ENCODE results near the gene CRB1.

CRB1 gene

GRCh38 chr1:197302775-197303174 is 34.7 kb downstream of the CRB1 start:
- POLR2A ChIA-PET = no interaction called here
- H3K4me1 ChIP-seq (ENCODE audit: control insufficient read depth, insufficient read depth, low read length) = no peaks in the 10 kb centered on the region
- CTCF ChIA-PET = no interaction called here
- no peak overlapping the region for H3K4me3 ChIP-seq (ENCODE audit: low read depth, low read length)
- H3K36me3 ChIP-seq (ENCODE audit: control insufficient read depth in 2 of 2, insufficient read depth in 1 of 2, low read length in 2 of 2) = no peaks in the 10 kb centered on the region
- H3K9me3 ChIP-seq (ENCODE audit: control insufficient read depth, insufficient read depth, low read depth, low read length) = no peaks in the 10 kb centered on the region
- H3K27ac ChIP-seq (ENCODE audit: extremely low read depth, low read depth, low read length) = no peak overlapping the region
- no peak for TF ChIP-seq ZNF423 (tag by site-specific recombination; IDR thresholded peaks at IDR 0.05)

DNA sequence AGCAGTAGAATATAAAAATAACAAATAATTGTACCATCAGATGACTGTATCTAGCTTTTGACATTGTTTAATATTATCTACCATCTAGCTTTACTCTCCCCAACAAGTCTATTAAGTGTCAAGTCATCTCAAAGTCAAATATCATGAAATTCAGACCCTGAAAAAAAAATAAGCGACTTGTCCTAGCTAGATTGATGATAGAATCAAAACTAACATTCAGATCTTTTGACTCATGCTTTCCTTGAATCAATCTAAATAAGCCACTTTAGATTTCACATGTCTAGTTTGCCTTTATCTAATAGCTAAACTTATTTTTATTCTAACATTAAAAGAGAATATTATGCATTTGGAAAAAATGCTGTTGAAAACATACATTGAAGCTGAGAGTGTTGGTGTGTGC is 35.4 kb downstream of the CRB1 start:
- Histone ChIP-seq H3K27ac (ENCODE audit: extremely low read depth, low read depth, low read length) (no peak overlapping the region), H3K36me3 (ENCODE audit: control insufficient read depth in 2 of 2, insufficient read depth in 1 of 2, low read length in 2 of 2) (no peaks in the 10 kb centered on the region), H3K9me3 (ENCODE audit: control insufficient read depth, insufficient read depth, low read depth, low read length) (no peaks in the 10 kb centered on the region), H3K4me1 (ENCODE audit: control insufficient read depth, insufficient read depth, low read length) (no peaks in the 10 kb centered on the region), H3K4me3 (ENCODE audit: low read depth, low read length) (no peak overlapping the region)
- POLR2A ChIA-PET = no interaction called here
- TF ChIP-seq KLF7 (tag by site-specific recombination; IDR thresholded peaks at IDR 0.05; ENCODE audit: borderline replicate concordance) (no peak), GLI4 (tag by site-specific recombination; IDR thresholded peaks at IDR 0.05) (no peak), ZNF175 (tag by site-specific recombination; IDR thresholded peaks at IDR 0.05) (no peak), ZFP41 (tag by site-specific recombination; IDR thresholded peaks at IDR 0.05; ENCODE audit: borderline replicate concordance) (no peak), ZNF747 (tag by site-specific recombination; IDR thresholded peaks at IDR 0.05) (no peak), ZNF560 (tag by site-specific recombination; IDR thresholded peaks at IDR 0.05; ENCODE audit: borderline replicate concordance) (no peak), ZNF670 (tag by site-specific recombination; IDR thresholded peaks at IDR 0.05; ENCODE audit: low read depth) (no peak), ZNF623 (tag by site-specific recombination; IDR thresholded peaks at IDR 0.05) (no peak), ZSCAN16 (tag by site-specific recombination; IDR thresholded peaks at IDR 0.05) (no peak), MEIS1 (CRISPR knock-in tag; IDR thresholded peaks at IDR 0.05; ENCODE audit: borderline replicate concordance) (no peak), ZNF350 (tag by site-specific recombination; IDR thresholded peaks at IDR 0.05) (no peak), ZNF548 (tag by site-specific recombination; IDR thresholded peaks at IDR 0.05) (no peak)
- TF ChIP-seq, protein P1, sequence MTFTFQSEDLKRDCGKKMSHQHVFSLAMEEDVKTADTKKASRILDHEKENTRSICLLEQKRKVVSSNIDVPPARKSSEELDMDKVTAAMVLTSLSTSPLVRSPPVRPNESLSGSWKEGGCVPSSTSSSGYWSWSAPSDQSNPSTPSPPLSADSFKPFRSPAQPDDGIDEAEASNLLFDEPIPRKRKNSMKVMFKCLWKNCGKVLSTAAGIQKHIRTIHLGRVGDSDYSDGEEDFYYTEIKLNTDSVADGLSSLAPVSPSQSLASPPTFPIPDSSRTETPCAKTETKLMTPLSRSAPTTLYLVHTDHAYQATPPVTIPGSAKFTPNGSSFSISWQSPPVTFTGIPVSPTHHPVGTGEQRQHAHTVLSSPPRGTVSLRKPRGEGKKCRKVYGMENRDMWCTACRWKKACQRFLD (tag by site-specific recombination; IDR thresholded peaks at IDR 0.05) = no peak
- TF ChIP-seq, protein P2, sequence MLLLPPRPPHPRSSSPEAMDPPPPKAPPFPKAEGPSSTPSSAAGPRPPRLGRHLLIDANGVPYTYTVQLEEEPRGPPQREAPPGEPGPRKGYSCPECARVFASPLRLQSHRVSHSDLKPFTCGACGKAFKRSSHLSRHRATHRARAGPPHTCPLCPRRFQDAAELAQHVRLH (tag by site-specific recombination; IDR thresholded peaks at IDR 0.05) = no peak
- CTCF ChIA-PET = interaction anchor here (0.7 kb wide), 1 partner anchor 238 kb away, joined by 3 read pairs; no protein-coding TSS in a partner anchor

DNA sequence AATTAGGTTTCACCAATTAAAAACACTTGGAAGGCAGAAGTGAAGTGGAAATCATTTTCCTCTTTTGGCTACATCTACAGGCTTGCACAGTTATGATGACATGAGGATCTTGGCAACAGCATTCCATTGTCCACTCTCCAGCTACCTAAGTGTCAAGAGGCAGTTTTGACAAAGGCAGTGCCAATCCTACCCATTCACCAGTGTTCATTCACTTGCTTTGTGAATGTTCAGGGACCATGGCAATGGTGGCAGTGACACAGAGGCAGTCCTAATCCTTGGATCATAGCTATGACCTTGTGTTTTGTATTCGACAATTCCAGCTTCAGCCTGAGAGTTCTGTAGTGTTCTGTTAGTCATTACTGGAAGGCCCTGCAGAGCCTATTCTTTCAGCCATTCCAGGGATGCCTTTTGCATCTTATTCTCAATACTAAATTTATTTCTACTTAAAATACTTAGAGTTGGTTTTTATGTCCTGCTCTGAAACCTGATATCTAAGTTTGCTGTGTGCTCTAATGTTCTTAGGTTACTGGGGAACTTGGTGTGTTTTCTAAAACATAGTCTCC is 36.7 kb downstream of the CRB1 start:
- Histone ChIP-seq H3K4me1 (ENCODE audit: control insufficient read depth, insufficient read depth, low read length) (no peaks in the 10 kb centered on the region), H3K4me3 (ENCODE audit: low read depth, low read length) (no peak overlapping the region), H3K36me3 (ENCODE audit: control insufficient read depth in 2 of 2, insufficient read depth in 1 of 2, low read length in 2 of 2) (no peaks in the 10 kb centered on the region), H3K27ac (ENCODE audit: extremely low read depth, low read depth, low read length) (no peak overlapping the region), H3K9me3 (ENCODE audit: control insufficient read depth, insufficient read depth, low read depth, low read length) (no peaks in the 10 kb centered on the region)
- no peak for TF ChIP-seq TRIM28 (IDR thresholded peaks at IDR 0.05; ENCODE audit: borderline replicate concordance, low read length)
- TF ChIP-seq MEIS1 (CRISPR knock-in tag; IDR thresholded peaks at IDR 0.05; ENCODE audit: borderline replicate concordance) = no peak
- TF ChIP-seq ZSCAN16 (tag by site-specific recombination; IDR thresholded peaks at IDR 0.05) = no peak
- ChIA-PET POLR2A (no interaction called here), CTCF (no interaction called here)

DNA sequence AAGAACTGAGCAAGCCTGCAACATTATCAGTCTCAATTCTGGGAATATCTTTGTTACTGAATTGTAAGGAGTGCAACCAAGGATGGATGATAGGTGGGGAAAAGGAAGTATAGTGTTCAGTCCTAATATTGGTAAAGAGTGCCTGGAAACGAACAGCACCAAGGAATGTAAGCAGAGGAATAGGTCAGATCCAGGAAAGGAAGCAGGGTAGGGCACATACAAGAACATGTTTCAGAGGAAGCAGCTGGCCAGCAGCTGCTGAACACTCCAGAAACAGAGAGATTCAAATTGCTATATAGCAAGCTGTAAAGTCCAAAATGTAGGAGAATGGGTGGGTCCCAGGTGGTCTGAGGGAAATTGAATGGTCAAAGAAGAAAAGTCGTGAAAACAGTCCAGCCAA is 37.9 kb downstream of the CRB1 start:
- CTCF ChIA-PET = interaction anchor here (0.6 kb wide), 1 partner anchor 23 kb away, joined by 3 read pairs; no protein-coding TSS in a partner anchor
- Histone ChIP-seq H3K27ac (ENCODE audit: extremely low read depth, low read depth, low read length) (no peak overlapping the region), H3K36me3 (ENCODE audit: control insufficient read depth in 2 of 2, insufficient read depth in 1 of 2, low read length in 2 of 2) (no peaks in the 10 kb centered on the region)
- TF ChIP-seq ZSCAN30 (tag by site-specific recombination; IDR thresholded peaks at IDR 0.05) (no peak), ZNF501 (tag by site-specific recombination; IDR thresholded peaks at IDR 0.05) (no peak), ZNF239 (tag by site-specific recombination; IDR thresholded peaks at IDR 0.05) (no peak), ZNF16 (tag by site-specific recombination; IDR thresholded peaks at IDR 0.05; ENCODE audit: low read depth) (no peak), ZNF514 (tag by site-specific recombination; IDR thresholded peaks at IDR 0.05) (no peak), KLF7 (tag by site-specific recombination; IDR thresholded peaks at IDR 0.05; ENCODE audit: borderline replicate concordance) (no peak), ZBTB1 (tag by site-specific recombination; IDR thresholded peaks at IDR 0.05) (no peak), SP2 (tag by site-specific recombination; IDR thresholded peaks at IDR 0.05) (no peak), ZEB2 (tag by site-specific recombination; IDR thresholded peaks at IDR 0.05) (no peak), ZBTB48 (tag by site-specific recombination; IDR thresholded peaks at IDR 0.05) (no peak), ZNF133 (tag by site-specific recombination; IDR thresholded peaks at IDR 0.05) (no peak), GLIS1 (tag by site-specific recombination; IDR thresholded peaks at IDR 0.05) (no peak), MYNN (tag by site-specific recombination; IDR thresholded peaks at IDR 0.05; ENCODE audit: borderline replicate concordance) (no peak)
- TF ChIP-seq, protein P3, sequence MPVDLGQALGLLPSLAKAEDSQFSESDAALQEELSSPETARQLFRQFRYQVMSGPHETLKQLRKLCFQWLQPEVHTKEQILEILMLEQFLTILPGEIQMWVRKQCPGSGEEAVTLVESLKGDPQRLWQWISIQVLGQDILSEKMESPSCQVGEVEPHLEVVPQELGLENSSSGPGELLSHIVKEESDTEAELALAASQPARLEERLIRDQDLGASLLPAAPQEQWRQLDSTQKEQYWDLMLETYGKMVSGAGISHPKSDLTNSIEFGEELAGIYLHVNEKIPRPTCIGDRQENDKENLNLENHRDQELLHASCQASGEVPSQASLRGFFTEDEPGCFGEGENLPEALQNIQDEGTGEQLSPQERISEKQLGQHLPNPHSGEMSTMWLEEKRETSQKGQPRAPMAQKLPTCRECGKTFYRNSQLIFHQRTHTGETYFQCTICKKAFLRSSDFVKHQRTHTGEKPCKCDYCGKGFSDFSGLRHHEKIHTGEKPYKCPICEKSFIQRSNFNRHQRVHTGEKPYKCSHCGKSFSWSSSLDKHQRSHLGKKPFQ (tag by site-specific recombination; IDR thresholded peaks at IDR 0.05) = no peak

More for the DNA sequence above, 37.9 kb downstream of the CRB1 start:
- Histone ChIP-seq H3K4me3 (ENCODE audit: low read depth, low read length) (no peak overlapping the region), H3K4me1 (ENCODE audit: control insufficient read depth, insufficient read depth, low read length) (no peaks in the 10 kb centered on the region), H3K9me3 (ENCODE audit: control insufficient read depth, insufficient read depth, low read depth, low read length) (no peaks in the 10 kb centered on the region)
- POLR2A ChIA-PET = no interaction called here
